Testis (tissue), 3 donors: ENCODE results near the gene SLX9. TPM values are rescaled to one million over a fixed set of nuclear protein-coding genes. Genes with fewer than 3 reads are reported as not detected.

Source experiments
- DNase-seq: peaks from one replicate; pipeline ENCODE4 v3.0.0-alpha.2; 2019
- H3K27ac ChIP-seq, 2 donors: fragments of 200-600 bp; sonication (generic); one replicate each; pipeline ENCODE4 v1.5.1; 2019
- H3K27me3 ChIP-seq: fragments of 200-600 bp; sonication (generic); one replicate; pipeline ENCODE4 v1.5.1; 2019
- H3K36me3 ChIP-seq: fragments of 200-600 bp; sonication (generic); one replicate; pipeline ENCODE4 v1.5.1; 2017; ENCODE audit warnings: low read depth; ENCODE audit errors: missing control alignments
- H3K4me1 ChIP-seq: fragments of 200-600 bp; sonication (generic); one replicate; pipeline ENCODE4 v1.5.1; 2019
- H3K4me3 ChIP-seq, 2 donors: fragments of 200-600 bp; sonication (generic); one replicate each; pipeline ENCODE4 v1.5.1; 2017 to 2019
- H3K9me3 ChIP-seq: fragments of 200-600 bp; sonication (generic); one replicate; pipeline ENCODE4 v1.5.1; 2017
- POLR2A ChIP-seq: fragments of 450-650 bp; IDR thresholded peaks from one replicate; pipeline ENCODE4 v1.6.1; 2017; ENCODE audit warnings: antibody characterized with exemption, mild to moderate bottlenecking, moderate library complexity
- WGBS, 2 donors: methylation state at CpG; one replicate each; pipeline ENCODE4 v1.1.5; 2018; 5-methylcytosine and 5-hydroxymethylcytosine counted together
- intact Hi-C: fragments of 100-400 bp; cut with DNase I; formaldehyde crosslinking; loops from one replicate; pipeline ENCODE4 v1.15.1; 2023; ENCODE audit warnings: low total_unique reads
- polyA plus RNA-seq: library from polyadenylated mRNA; stranded (reverse); fragments of 350-450 nt; fragmentation: Illumina TruSeq; extraction: RNeasy Lipid Tissue Mini Kit (QIAGEN cat#74804); gene quantifications from one replicate; pipeline ENCODE4 v1.2.3, GENCODE V29; 2014; ENCODE audit warnings: low read depth, low replicate concordance; ENCODE audit not compliant: insufficient read depth
- total RNA-seq, 2 donors: library from RNA; depleted of rRNA; stranded (reverse); fragments of >200 nt; gene quantifications; one replicate each; pipeline ENCODE4 v1.2.3, GENCODE V29; 2016
- TF ChIP-seq, protein P1 (sequence below), 3 experiments: fragments of 450-650 bp in 2 of 3; fragments of 200-600 bp in 1 of 3; sonication (generic) in 1 of 3; IDR thresholded peaks; one replicate each; pipeline ENCODE4 v1.5.1; 2016 to 2019; ENCODE audit warnings: antibody characterized with exemption in 3 of 3, mild to moderate bottlenecking in 2 of 3, moderate library complexity in 1 of 3

The SLX9 gene
- total and polyA plus RNA-seq, 3 donors from 2014 or later = 30.8 to 46.2 (median 31.9) TPM

DNA sequence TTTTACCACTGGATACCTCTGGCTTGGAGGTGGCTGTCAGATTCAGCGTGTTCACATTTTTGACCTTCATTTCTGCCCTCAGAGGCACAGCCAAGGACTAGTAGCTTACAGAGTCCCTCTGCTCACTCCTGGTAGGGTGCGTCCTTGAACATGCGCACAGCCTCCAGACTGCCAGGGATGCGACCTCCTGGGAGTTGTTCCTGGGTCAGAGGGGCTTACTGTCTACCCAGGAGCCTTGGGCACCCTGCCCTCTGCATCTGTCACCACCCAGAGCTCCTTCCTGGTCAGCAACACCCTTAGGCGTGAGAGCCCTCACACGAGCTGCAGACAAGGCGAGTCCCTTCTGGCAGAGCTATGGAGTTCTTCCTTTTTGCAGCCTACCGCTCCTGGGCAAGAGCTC lies 1.7 kb downstream of the SLX9 start:
- intact Hi-C loops = no loop called here
- Histone ChIP-seq H3K27me3 (no peaks in the 10 kb centered on the region), H3K9me3 (no peaks in the 10 kb centered on the region), H3K36me3 (no peaks in the 10 kb centered on the region), H3K4me1 (peaks cover 11% of the 10 kb centered on the region), H3K27ac (no peak overlapping the region), H3K4me3 (no peak overlapping the region)
- no peak for DNase-seq
- 79 to 86% methylated on average over 5 to 8 of the region's 8 CpGs for WGBS, 2 donors
- no peak for TF ChIP-seq POLR2A
- TF ChIP-seq, protein P1, sequence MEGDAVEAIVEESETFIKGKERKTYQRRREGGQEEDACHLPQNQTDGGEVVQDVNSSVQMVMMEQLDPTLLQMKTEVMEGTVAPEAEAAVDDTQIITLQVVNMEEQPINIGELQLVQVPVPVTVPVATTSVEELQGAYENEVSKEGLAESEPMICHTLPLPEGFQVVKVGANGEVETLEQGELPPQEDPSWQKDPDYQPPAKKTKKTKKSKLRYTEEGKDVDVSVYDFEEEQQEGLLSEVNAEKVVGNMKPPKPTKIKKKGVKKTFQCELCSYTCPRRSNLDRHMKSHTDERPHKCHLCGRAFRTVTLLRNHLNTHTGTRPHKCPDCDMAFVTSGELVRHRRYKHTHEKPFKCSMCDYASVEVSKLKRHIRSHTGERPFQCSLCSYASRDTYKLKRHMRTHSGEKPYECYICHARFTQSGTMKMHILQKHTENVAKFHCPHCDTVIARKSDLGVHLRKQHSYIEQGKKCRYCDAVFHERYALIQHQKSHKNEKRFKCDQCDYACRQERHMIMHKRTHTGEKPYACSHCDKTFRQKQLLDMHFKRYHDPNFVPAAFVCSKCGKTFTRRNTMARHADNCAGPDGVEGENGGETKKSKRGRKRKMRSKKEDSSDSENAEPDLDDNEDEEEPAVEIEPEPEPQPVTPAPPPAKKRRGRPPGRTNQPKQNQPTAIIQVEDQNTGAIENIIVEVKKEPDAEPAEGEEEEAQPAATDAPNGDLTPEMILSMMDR (IDR thresholded peaks at IDR 0.05) = no peak

DNA sequence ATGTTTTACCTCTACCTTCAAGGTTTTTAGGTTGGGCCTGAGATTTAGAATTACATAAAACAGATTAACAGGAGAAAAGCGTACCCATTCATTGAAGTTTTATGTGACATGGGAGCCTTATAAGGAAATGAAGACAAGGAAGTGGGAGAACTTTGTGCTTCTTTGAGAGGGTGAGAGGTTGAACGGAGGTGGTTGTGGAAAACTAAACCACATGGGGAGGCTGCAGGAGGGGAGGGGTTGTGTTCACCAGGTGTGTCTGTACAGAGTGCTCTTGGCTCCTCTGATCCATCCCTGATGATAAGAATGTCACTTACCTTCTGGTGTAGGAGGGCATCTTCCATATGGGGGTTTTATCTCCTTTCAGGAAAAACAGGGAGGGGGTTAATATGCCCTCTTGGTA lies 2.7 kb downstream of the SLX9 start:
- H3K27me3 ChIP-seq = no peaks in the 10 kb centered on the region
- H3K9me3 ChIP-seq = no peaks in the 10 kb centered on the region
- no peak overlapping the region for H3K27ac ChIP-seq
- TF ChIP-seq, protein P1 (IDR thresholded peaks at IDR 0.05) = no peak
- no peak for TF ChIP-seq POLR2A
- peaks cover 11% of the 10 kb centered on the region for H3K4me1 ChIP-seq
- H3K4me3 ChIP-seq = no peak overlapping the region
- 91 to 97% methylated on average over 2 of the region's 2 CpGs for WGBS, 2 donors
- intact Hi-C loops = no loop called here
- DNase-seq = no peak
- no peaks in the 10 kb centered on the region for H3K36me3 ChIP-seq

DNA sequence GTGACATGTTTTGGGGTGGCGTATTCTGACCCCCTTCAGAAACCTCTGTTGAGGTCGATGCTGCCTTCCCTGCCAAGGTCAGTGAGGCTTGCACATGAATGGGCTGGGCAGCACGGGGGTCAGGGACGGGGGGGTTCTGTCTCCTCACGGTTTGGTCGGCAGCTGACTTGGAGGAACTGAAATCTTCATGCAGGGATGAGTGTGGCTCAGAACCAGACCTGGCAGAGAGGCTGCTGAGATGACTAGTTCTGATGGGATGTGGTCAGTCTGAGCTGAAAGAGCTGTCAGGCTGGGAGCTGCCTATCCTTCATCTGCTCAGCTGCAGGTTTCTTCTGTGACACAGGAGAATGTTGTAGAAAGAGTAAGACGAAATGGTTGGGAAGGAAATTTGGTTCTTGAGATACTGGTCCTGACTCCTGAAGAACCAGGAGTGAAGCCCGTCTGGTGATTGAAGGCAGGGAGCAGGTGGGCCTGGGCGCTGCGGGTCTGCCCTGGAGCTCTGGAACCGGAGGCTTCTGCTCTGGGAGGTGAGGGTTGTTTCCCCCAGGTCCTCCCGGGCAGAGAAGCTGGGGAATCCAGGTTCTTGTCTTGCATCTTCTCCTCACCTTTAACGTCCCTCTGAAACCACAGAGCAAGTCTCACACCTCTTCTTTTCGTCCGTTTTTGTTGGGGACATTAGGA lies 3.3 kb downstream of the SLX9 start:
- no peaks in the 10 kb centered on the region for H3K27me3 ChIP-seq
- intact Hi-C loops = no loop called here
- H3K36me3 ChIP-seq = no peaks in the 10 kb centered on the region
- WGBS, 2 donors = 85 to 86% methylated on average over 14 to 15 of the region's 15 CpGs
- no peak overlapping the region for H3K4me3 ChIP-seq
- no peak for DNase-seq
- H3K9me3 ChIP-seq = no peaks in the 10 kb centered on the region
- H3K4me1 ChIP-seq = peaks cover 11% of the 10 kb centered on the region
- no peak overlapping the region for H3K27ac ChIP-seq
- TF ChIP-seq, protein P1 (IDR thresholded peaks at IDR 0.05) = no peak
- TF ChIP-seq POLR2A = no peak

DNA sequence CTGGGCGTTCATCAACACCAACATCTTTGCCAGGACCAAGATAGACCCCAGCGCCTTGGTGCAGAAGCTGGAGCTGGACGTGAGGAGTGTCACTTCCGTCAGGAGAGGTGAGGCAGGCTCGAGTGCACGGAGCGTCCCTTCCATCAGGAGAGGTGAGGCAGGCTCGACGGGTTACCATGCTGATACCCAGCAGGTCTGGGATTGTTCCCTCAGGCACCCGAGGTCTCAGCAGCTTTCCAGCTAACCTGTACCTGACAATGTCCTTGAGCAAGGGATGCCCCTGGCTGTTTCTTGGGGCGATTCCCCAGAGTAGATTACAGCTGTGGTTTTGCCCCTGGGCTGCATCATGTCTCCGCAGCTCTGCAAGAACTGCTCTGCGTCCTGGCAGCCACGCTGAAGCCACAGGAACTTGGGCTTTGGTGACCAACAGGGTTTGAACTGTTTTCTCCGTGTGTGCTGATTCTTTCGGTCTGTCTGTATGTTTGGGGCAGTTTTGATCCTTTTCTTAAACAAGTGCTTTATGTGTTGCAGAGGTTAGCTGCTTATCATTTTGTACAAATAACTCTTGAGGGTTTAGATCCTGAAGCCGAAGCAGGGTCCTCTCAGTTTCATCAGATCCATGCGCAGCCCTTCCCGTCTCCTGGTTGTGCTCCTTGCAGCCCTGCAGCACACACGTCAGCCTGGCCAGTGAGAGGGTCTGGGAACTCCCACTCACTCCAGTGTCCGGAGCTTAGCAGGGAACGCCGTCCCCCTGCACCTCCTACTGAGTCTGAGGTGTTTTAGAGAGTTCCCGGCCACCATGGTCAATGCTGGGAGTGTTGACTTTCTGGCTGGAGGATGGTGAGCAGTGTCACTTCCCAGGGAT lies 4.1 kb downstream of the SLX9 start:
- H3K36me3 ChIP-seq = no peaks in the 10 kb centered on the region
- no peaks in the 10 kb centered on the region for H3K9me3 ChIP-seq
- no peak overlapping the region for H3K4me3 ChIP-seq
- no peak for TF ChIP-seq POLR2A
- TF ChIP-seq, protein P1 (IDR thresholded peaks at IDR 0.05) = no peak
- no peaks in the 10 kb centered on the region for H3K27me3 ChIP-seq
- DNase-seq = no peak
- no peak overlapping the region for H3K27ac ChIP-seq
- intact Hi-C loops = no loop called here
- WGBS, 2 donors = 89 to 95% methylated on average over 16 to 24 of the region's 24 CpGs
- H3K4me1 ChIP-seq = peaks cover 11% of the 10 kb centered on the region
